OCI-LY7 (cell line): ENCODE data around the gene HARS2.

ENCODE experiments used
- EZH2phosphoT487 ChIP-seq: fragments of 200-600 bp; sonication (generic); IDR thresholded peaks from 2 replicates; pipeline ENCODE4 v1.6.1; 2018; ENCODE audit warnings: low read depth, borderline replicate concordance, mild to moderate bottlenecking, mixed run types, antibody characterized with exemption, low read length, moderate library complexity, mixed read lengths
- TF ChIP-seq, protein P1 (sequence below): fragments of 200-600 bp; sonication (generic); conservative IDR thresholded peaks from 2 replicates; pipeline ENCODE4 v1.5.1; 2014; ENCODE audit warnings: mild to moderate bottlenecking, antibody characterized with exemption, low read length, moderate library complexity, mixed read lengths

DNA sequence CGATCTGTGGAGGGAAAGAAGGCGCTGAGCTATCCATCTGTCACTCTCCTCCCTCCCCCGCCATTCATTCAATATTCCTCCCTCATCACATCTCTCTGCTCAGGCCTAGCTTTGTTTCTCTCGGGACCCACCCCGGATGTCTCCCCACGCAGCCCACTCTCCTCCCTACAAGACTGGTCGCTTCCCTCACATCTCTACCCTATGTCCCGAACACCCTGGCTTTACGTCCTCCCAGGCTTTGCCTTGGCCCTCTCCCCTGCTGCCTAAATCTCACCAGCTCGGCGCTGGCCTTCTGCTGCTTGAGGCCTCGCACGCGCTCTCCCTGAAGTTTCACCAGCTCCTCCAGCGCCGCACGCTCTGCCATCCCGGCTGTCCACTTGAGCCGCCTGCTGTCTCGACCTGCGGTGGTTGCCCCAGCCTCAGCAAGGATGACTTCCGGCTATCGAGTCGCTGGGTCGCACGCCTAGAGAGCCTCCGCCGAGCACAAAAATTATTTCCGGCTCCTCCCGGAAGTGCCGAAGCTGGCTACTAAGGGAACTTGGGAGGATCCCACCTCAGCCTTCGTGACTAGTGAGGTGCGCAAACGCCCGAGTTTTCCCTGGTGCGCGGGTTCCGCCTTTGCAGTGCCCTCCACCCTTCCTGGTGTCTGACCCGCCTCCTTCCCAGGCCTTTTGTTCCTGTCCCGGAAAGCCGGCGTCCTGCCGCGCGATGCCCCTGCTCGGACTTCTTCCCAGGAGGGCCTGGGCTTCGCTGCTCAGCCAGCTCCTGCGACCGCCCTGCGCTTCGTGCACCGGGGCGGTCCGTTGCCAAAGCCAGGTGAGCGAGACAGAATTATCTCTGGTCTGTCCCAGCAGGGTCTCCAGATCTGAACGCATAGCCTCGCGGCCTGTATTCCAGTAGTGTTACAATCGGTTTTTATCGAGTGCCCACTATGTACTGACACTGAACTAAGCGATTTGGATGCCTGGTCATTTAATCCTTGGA, at the start of gene HARS2, which contains the start of gene HARS1:
- TF ChIP-seq, protein P1, sequence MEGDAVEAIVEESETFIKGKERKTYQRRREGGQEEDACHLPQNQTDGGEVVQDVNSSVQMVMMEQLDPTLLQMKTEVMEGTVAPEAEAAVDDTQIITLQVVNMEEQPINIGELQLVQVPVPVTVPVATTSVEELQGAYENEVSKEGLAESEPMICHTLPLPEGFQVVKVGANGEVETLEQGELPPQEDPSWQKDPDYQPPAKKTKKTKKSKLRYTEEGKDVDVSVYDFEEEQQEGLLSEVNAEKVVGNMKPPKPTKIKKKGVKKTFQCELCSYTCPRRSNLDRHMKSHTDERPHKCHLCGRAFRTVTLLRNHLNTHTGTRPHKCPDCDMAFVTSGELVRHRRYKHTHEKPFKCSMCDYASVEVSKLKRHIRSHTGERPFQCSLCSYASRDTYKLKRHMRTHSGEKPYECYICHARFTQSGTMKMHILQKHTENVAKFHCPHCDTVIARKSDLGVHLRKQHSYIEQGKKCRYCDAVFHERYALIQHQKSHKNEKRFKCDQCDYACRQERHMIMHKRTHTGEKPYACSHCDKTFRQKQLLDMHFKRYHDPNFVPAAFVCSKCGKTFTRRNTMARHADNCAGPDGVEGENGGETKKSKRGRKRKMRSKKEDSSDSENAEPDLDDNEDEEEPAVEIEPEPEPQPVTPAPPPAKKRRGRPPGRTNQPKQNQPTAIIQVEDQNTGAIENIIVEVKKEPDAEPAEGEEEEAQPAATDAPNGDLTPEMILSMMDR = no peak
- no peak for TF ChIP-seq EZH2phosphoT487
